ENCODE data around the gene DNAH11.

DNA sequence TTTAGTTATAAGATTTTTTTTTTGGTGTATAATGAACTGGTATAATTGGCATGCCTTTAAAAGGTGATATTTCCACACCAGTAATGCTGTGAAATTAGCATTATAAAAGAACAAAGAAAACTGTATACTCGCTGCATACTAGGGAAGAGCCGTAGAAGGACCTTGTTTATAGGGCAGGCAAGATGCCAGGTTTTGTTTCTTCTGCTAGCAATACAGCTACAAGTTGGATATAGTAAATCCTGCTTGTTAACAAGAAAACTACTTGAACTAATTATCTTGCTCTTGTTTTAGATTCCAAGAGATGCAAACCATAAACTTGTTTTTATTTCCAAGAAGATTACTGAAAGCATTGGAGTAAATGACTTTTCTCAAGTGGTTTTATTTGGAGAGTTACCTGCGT lies 1.9 kb downstream of the DNAH11 start:
- TF ChIP-seq, protein P1, sequence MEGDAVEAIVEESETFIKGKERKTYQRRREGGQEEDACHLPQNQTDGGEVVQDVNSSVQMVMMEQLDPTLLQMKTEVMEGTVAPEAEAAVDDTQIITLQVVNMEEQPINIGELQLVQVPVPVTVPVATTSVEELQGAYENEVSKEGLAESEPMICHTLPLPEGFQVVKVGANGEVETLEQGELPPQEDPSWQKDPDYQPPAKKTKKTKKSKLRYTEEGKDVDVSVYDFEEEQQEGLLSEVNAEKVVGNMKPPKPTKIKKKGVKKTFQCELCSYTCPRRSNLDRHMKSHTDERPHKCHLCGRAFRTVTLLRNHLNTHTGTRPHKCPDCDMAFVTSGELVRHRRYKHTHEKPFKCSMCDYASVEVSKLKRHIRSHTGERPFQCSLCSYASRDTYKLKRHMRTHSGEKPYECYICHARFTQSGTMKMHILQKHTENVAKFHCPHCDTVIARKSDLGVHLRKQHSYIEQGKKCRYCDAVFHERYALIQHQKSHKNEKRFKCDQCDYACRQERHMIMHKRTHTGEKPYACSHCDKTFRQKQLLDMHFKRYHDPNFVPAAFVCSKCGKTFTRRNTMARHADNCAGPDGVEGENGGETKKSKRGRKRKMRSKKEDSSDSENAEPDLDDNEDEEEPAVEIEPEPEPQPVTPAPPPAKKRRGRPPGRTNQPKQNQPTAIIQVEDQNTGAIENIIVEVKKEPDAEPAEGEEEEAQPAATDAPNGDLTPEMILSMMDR (IDR thresholded peaks at IDR 0.05 in 4 of 5, conservative IDR thresholded peaks at IDR 0.05 in 1 of 5): no peak
- no peak for TF ChIP-seq POLR2A (IDR thresholded peaks at IDR 0.05)
